ENCODE data around the gene BEND2.

BEND2 gene

DNA sequence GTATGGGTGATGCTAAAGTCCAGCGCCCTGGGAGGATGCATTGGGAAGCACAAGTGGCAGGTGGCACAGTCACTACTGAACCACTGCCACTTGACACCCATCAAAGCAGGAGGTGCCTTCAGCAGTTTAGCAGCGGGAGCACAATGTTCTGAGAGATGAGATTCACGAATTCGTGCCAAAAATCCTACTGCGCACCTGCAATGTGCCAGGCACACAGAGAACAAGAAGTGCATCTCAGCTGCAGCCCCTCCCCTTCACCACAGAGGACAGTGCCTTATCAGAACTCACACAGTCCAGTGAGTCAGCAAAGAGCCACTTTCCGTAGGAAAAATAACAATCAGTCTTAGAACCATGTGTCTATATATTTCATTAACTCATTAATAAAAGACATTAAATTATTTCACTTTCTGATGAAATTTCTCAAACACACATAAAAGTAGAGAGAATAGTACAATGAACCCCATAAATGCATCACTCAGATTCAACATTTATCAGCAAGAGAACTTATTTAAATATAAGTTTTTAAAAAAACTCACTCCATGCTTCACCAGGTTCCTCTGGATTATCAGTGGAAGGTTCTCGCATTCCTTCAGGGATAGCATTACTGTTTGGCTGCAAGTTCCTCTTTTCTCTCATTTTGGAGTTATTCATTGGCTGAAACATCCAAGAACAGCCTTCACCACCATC, 47.0 kb downstream of the BEND2 start:
- no peaks in the 10 kb centered on the region for H3K27me3 ChIP-seq (ENCODE audit: insufficient read depth, low read length, poor library complexity, severe bottlenecking)
- TF ChIP-seq EZH2phosphoT487 (IDR thresholded peaks at IDR 0.05; ENCODE audit: borderline replicate concordance) = no peak
- TF ChIP-seq, protein P1, sequence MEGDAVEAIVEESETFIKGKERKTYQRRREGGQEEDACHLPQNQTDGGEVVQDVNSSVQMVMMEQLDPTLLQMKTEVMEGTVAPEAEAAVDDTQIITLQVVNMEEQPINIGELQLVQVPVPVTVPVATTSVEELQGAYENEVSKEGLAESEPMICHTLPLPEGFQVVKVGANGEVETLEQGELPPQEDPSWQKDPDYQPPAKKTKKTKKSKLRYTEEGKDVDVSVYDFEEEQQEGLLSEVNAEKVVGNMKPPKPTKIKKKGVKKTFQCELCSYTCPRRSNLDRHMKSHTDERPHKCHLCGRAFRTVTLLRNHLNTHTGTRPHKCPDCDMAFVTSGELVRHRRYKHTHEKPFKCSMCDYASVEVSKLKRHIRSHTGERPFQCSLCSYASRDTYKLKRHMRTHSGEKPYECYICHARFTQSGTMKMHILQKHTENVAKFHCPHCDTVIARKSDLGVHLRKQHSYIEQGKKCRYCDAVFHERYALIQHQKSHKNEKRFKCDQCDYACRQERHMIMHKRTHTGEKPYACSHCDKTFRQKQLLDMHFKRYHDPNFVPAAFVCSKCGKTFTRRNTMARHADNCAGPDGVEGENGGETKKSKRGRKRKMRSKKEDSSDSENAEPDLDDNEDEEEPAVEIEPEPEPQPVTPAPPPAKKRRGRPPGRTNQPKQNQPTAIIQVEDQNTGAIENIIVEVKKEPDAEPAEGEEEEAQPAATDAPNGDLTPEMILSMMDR (conservative IDR thresholded peaks at IDR 0.05; ENCODE audit: low read length) = no peak
- no peaks in the 10 kb centered on the region for H3K79me2 ChIP-seq (ENCODE audit: insufficient read depth, low read length)
- no peaks in the 10 kb centered on the region for H3K9me2 ChIP-seq (replicated peaks; ENCODE audit: low read depth, low read length)
- no peak overlapping the region for H3K9ac ChIP-seq (ENCODE audit: low read depth, low read length, poor library complexity, severe bottlenecking)
- H2AFZ ChIP-seq (ENCODE audit: low read length) = no peak overlapping the region
- H3K36me3 ChIP-seq (ENCODE audit: insufficient read depth, low read length) = no peaks in the 10 kb centered on the region
- no peak overlapping the region for H3K4me2 ChIP-seq (ENCODE audit: low read depth, low read length, poor library complexity, severe bottlenecking)
- H3F3A ChIP-seq (ENCODE audit: low read depth) = no peaks in the 10 kb centered on the region
- no peaks in the 10 kb centered on the region for H3K9me3 ChIP-seq (ENCODE audit: insufficient read depth, low read depth, low read length)
- H3K4me1 ChIP-seq (ENCODE audit: insufficient read depth, low read length, poor library complexity, severe bottlenecking) = no peaks in the 10 kb centered on the region
- H4K20me1 ChIP-seq (ENCODE audit: insufficient read depth, low read length, poor library complexity, severe bottlenecking) = no peaks in the 10 kb centered on the region
- no peak overlapping the region for H3K4me3 ChIP-seq (ENCODE audit: low read length, poor library complexity, severe bottlenecking)

DNA sequence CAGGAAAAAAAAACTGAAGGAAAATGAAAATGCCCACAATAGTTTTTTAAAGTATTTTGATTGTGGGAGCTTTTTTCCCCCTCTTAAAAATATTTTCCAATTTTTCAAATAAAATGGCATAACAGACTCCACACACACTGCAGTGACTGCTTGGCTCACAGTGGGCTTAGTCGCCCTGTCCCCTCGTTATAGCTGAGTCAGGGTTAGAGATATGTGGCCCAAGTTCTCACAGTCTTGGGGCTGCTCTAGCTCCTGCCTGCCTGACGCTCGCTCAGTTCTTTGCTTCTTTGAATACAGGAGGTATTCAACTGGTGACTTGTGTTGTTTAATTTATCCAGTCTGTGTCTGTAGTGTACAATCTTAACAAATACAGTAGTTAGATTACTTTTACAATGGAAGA, 47.7 kb downstream of the BEND2 start:
- Histone ChIP-seq H3K9me3 (ENCODE audit: insufficient read depth, low read depth, low read length) (no peaks in the 10 kb centered on the region), H3K36me3 (ENCODE audit: insufficient read depth, low read length) (no peaks in the 10 kb centered on the region), H3K27me3 (ENCODE audit: insufficient read depth, low read length, poor library complexity, severe bottlenecking) (no peaks in the 10 kb centered on the region), H3K9me2 (replicated peaks; ENCODE audit: low read depth, low read length) (no peaks in the 10 kb centered on the region), H3F3A (ENCODE audit: low read depth) (no peaks in the 10 kb centered on the region), H2AFZ (ENCODE audit: low read length) (no peak overlapping the region), H3K4me2 (ENCODE audit: low read depth, low read length, poor library complexity, severe bottlenecking) (no peak overlapping the region), H4K20me1 (ENCODE audit: insufficient read depth, low read length, poor library complexity, severe bottlenecking) (no peaks in the 10 kb centered on the region), H3K4me1 (ENCODE audit: insufficient read depth, low read length, poor library complexity, severe bottlenecking) (no peaks in the 10 kb centered on the region), H3K79me2 (ENCODE audit: insufficient read depth, low read length) (no peaks in the 10 kb centered on the region), H3K4me3 (ENCODE audit: low read length, poor library complexity, severe bottlenecking) (no peak overlapping the region), H3K9ac (ENCODE audit: low read depth, low read length, poor library complexity, severe bottlenecking) (no peak overlapping the region)
- TF ChIP-seq EZH2phosphoT487 (IDR thresholded peaks at IDR 0.05; ENCODE audit: borderline replicate concordance) = no peak
- TF ChIP-seq, protein P1 (conservative IDR thresholded peaks at IDR 0.05; ENCODE audit: low read length) = no peak

DNA sequence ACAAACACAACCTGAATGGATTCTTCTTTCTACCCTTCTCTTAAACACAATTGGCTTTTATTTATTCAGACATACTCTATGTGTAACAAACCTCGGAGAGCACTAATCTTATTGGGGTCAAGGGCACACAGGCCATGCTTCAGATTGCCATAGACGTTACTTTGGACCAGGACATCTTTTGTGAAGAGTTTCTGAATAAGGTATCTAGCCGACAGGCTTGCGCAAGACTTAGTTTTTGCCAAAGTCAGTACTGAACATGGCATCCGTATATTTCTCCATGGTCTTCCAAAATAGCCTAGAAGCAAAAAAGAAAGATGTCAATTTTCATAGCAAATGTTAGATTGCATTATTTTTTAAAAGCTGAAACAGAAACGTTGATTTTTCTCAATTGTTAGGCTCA, 49.8 kb downstream of the BEND2 start:
- no peaks in the 10 kb centered on the region for H3K36me3 ChIP-seq (ENCODE audit: insufficient read depth, low read length)
- H3K27me3 ChIP-seq (ENCODE audit: insufficient read depth, low read length, poor library complexity, severe bottlenecking) = no peaks in the 10 kb centered on the region
- no peak for TF ChIP-seq EZH2phosphoT487 (IDR thresholded peaks at IDR 0.05; ENCODE audit: borderline replicate concordance)
- TF ChIP-seq, protein P1 (conservative IDR thresholded peaks at IDR 0.05; ENCODE audit: low read length) = no peak
- H3K9me3 ChIP-seq (ENCODE audit: insufficient read depth, low read depth, low read length) = no peaks in the 10 kb centered on the region
- no peak overlapping the region for H3K9ac ChIP-seq (ENCODE audit: low read depth, low read length, poor library complexity, severe bottlenecking)
- H3K4me1 ChIP-seq (ENCODE audit: insufficient read depth, low read length, poor library complexity, severe bottlenecking) = no peaks in the 10 kb centered on the region
- no peaks in the 10 kb centered on the region for H3K79me2 ChIP-seq (ENCODE audit: insufficient read depth, low read length)
- H2AFZ ChIP-seq (ENCODE audit: low read length) = no peak overlapping the region
- H3K4me3 ChIP-seq (ENCODE audit: low read length, poor library complexity, severe bottlenecking) = no peak overlapping the region
- no peak overlapping the region for H3K4me2 ChIP-seq (ENCODE audit: low read depth, low read length, poor library complexity, severe bottlenecking)
- H3K9me2 ChIP-seq (replicated peaks; ENCODE audit: low read depth, low read length) = no peaks in the 10 kb centered on the region
- no peaks in the 10 kb centered on the region for H3F3A ChIP-seq (ENCODE audit: low read depth)
- H4K20me1 ChIP-seq (ENCODE audit: insufficient read depth, low read length, poor library complexity, severe bottlenecking) = no peaks in the 10 kb centered on the region

Measured in Loucy (cell line).